ENCODE measurements around the gene BARHL1.

DNA sequence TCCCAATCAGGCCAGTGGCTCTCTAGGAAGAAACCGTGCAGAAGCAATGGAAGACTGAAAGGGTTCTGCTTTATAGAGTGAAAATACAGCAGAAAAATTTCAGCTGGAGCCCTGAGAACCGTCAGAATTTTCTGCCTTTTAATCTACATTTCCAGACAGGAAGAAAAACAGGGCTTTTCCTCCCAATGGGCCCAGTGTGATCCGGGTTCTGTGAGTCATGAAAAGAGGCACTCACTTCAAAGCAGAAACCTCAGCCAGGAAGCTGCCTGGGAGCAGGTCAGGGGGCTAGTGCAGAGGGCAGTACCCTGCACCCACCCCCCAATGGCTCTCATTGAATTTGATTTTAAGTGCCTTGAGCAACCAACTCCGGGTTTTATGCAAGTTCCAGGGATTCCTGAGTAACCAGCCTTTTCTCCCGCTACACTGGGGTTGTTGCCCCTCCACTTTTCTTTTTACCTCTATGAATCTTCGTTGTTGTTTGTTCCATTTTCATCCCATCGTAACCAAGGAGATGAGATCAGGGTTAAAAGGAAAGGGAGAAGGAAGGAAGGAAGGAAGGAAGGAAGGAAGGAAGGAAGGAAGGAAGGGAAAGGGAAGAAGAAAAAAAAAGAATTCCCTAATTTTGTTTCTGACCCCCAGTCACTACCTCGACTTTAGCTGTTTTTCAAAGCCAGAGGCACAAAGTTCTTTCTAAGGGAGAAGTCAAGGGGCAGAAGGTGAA, 1.3 kb downstream of the BARHL1 start:
- TF ChIP-seq ELF4 (IDR thresholded peaks at IDR 0.05): no peak
- no peak for TF ChIP-seq ARNT (IDR thresholded peaks at IDR 0.05)
- TF ChIP-seq SUZ12 (IDR thresholded peaks at IDR 0.05): no peak
- no peak for TF ChIP-seq ZNF384 (IDR thresholded peaks at IDR 0.05)
- TF ChIP-seq, protein P1, sequence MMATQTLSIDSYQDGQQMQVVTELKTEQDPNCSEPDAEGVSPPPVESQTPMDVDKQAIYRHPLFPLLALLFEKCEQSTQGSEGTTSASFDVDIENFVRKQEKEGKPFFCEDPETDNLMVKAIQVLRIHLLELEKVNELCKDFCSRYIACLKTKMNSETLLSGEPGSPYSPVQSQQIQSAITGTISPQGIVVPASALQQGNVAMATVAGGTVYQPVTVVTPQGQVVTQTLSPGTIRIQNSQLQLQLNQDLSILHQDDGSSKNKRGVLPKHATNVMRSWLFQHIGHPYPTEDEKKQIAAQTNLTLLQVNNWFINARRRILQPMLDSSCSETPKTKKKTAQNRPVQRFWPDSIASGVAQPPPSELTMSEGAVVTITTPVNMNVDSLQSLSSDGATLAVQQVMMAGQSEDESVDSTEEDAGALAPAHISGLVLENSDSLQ (IDR thresholded peaks at IDR 0.05): no peak
- TF ChIP-seq TARDBP (IDR thresholded peaks at IDR 0.05): no peak
